OCI-LY1 (cell line): ENCODE results near the gene RAPGEF5.

Experiments used
- H2AFZ ChIP-seq: fragments of 200-600 bp; sonication (generic), shearing (Covaris generic); 2 replicates; pipeline ENCODE4 v1.6.0; 2014; ENCODE audit warnings: antibody characterized with exemption, mild to moderate bottlenecking, low read length
- H3F3A ChIP-seq: fragments of 200-600 bp; sonication (generic), shearing (Covaris generic); 2 replicates; pipeline ENCODE4 v1.6.0; 2014; ENCODE audit warnings: mild to moderate bottlenecking, antibody characterized with exemption, low read length, moderate library complexity; ENCODE audit not compliant: insufficient read depth
- H3K27ac ChIP-seq: fragments of 200-600 bp; sonication (generic); 2 replicates; pipeline ENCODE4 v1.5.1; 2014; ENCODE audit warnings: low read length, mixed run types, mild to moderate bottlenecking, low read depth; ENCODE audit not compliant: poor library complexity, severe bottlenecking
- H3K27me3 ChIP-seq: fragments of 200-600 bp; sonication (generic); 2 replicates; pipeline ENCODE4 v1.6.0; 2014; ENCODE audit warnings: antibody characterized with exemption, mild to moderate bottlenecking, low read length, moderate library complexity; ENCODE audit not compliant: insufficient read depth
- H3K36me3 ChIP-seq: fragments of 200-600 bp; sonication (generic); 2 replicates; pipeline ENCODE4 v1.6.1; 2014; ENCODE audit warnings: mild to moderate bottlenecking, antibody characterized with exemption, low read length, moderate library complexity, mixed read lengths; ENCODE audit not compliant: insufficient read depth
- H3K4me1 ChIP-seq: fragments of 200-600 bp; sonication (generic); 2 replicates; pipeline ENCODE4 v1.5.1; 2014; ENCODE audit warnings: mild to moderate bottlenecking, low read length, moderate library complexity; ENCODE audit not compliant: insufficient read depth, severe bottlenecking
- H3K4me2 ChIP-seq: fragments of 200-600 bp; sonication (generic), shearing (Covaris generic); 2 replicates; pipeline ENCODE4 v1.6.1; 2014; ENCODE audit warnings: low read length
- H3K4me3 ChIP-seq: fragments of 200-600 bp; sonication (generic); 2 replicates; pipeline ENCODE4 v1.5.1; 2014; ENCODE audit warnings: low read length, low read depth, mild to moderate bottlenecking, mixed read lengths; ENCODE audit not compliant: poor library complexity, severe bottlenecking
- H3K79me2 ChIP-seq: fragments of 200-600 bp; shearing (Covaris generic); 2 replicates; pipeline ENCODE4 v1.6.1; 2016; ENCODE audit warnings: mixed run types, low read length, mixed read lengths; ENCODE audit not compliant: insufficient read depth
- H3K9ac ChIP-seq: fragments of 200-600 bp; sonication (generic), shearing (Covaris generic); 2 replicates; pipeline ENCODE4 v1.6.1; 2014; ENCODE audit warnings: mild to moderate bottlenecking, low read length, mixed read lengths
- H3K9me2 ChIP-seq: fragments of 200-600 bp; sonication (generic), shearing (Covaris generic); 2 replicates; pipeline ENCODE4 v1.6.1; 2014; ENCODE audit warnings: low read depth, mild to moderate bottlenecking, low read length, mixed read lengths
- H3K9me3 ChIP-seq: fragments of 200-600 bp; shearing (Covaris generic); 2 replicates; pipeline ENCODE4 v1.6.1; 2014; ENCODE audit warnings: low read length, mixed read lengths
- H4K20me1 ChIP-seq: fragments of 200-600 bp; sonication (generic), shearing (Covaris generic); 2 replicates; pipeline ENCODE4 v1.6.0; 2016; ENCODE audit warnings: mild to moderate bottlenecking, low read length; ENCODE audit not compliant: insufficient read depth
- EZH2 ChIP-seq: fragments of 200-600 bp; sonication (generic), shearing (Covaris generic); IDR thresholded peaks from 2 replicates; pipeline ENCODE4 v1.8.0; 2017; ENCODE audit warnings: borderline replicate concordance, mixed run types, mild to moderate bottlenecking, antibody characterized with exemption, low read length, moderate library complexity, mixed read lengths
- TF ChIP-seq, protein P1 (sequence below): fragments of 200-600 bp; sonication (generic), shearing (Covaris generic); IDR thresholded peaks from 2 replicates; pipeline ENCODE4 v1.5.1; 2017; ENCODE audit warnings: mild to moderate bottlenecking, antibody characterized with exemption, low read length, moderate library complexity, mixed read lengths

RAPGEF5 gene

DNA sequence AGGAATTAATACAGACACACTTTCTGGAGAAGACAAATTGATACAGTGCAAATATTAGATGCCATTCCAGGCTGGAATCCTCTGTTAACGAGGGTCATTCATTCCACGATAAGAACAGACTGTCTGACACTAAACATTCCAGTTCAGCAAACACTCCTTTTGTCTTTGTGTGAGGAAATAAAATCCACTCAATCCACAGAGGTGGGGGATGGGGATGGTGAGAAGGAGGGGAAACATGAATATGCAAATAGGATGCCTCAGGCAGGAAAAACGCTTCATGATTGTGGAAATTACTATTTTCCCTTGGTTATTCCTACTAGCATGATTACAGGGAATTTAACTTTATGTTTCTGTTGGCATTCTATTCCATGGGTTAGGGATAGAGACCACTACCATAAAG is 214.4 kb downstream of the RAPGEF5 start:
- Histone ChIP-seq H3K36me3 (peaks cover 64% of the 10 kb centered on the region), H3K9me2 (no peaks in the 10 kb centered on the region), H3K4me1 (peaks cover 5% of the 10 kb centered on the region), H3K4me3 (no peak overlapping the region), H3K27me3 (no peaks in the 10 kb centered on the region), H3K79me2 (no peaks in the 10 kb centered on the region), H2AFZ (no peak overlapping the region), H3K9ac (no peak overlapping the region), H3F3A (no peaks in the 10 kb centered on the region), H4K20me1 (no peaks in the 10 kb centered on the region), H3K27ac (no peak overlapping the region), H3K4me2 (no peak overlapping the region), H3K9me3 (no peaks in the 10 kb centered on the region)
- TF ChIP-seq, protein P1, sequence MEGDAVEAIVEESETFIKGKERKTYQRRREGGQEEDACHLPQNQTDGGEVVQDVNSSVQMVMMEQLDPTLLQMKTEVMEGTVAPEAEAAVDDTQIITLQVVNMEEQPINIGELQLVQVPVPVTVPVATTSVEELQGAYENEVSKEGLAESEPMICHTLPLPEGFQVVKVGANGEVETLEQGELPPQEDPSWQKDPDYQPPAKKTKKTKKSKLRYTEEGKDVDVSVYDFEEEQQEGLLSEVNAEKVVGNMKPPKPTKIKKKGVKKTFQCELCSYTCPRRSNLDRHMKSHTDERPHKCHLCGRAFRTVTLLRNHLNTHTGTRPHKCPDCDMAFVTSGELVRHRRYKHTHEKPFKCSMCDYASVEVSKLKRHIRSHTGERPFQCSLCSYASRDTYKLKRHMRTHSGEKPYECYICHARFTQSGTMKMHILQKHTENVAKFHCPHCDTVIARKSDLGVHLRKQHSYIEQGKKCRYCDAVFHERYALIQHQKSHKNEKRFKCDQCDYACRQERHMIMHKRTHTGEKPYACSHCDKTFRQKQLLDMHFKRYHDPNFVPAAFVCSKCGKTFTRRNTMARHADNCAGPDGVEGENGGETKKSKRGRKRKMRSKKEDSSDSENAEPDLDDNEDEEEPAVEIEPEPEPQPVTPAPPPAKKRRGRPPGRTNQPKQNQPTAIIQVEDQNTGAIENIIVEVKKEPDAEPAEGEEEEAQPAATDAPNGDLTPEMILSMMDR, result no peak
- no peak for TF ChIP-seq EZH2

DNA sequence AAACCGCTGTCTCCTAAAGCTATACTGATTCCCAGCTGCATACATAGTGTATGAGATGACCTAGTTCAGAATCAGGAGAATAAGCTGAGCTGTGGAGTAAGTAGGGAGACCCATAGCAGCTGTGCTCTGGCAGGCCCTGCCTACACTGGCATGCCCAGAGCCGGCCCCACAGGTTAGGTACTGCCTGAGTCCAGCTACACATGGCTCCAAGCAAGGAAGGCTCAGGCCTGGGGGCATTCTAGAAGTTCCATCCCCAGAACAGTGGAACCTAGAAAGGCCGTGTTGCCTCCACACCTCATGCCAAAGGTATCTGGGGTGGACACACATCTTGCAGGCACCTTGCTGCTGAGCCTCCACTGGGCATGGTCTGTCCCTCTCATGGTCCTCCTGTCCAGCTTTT is 215.6 kb downstream of the RAPGEF5 start:
- H2AFZ ChIP-seq, result no peak overlapping the region
- H3K27ac ChIP-seq, result no peak overlapping the region
- H3K79me2 ChIP-seq, result no peaks in the 10 kb centered on the region
- no peaks in the 10 kb centered on the region for H3F3A ChIP-seq
- H3K4me2 ChIP-seq, result no peak overlapping the region
- no peak overlapping the region for H3K4me3 ChIP-seq
- no peaks in the 10 kb centered on the region for H3K9me2 ChIP-seq
- no peaks in the 10 kb centered on the region for H3K4me1 ChIP-seq
- no peak overlapping the region for H3K9ac ChIP-seq
- TF ChIP-seq, protein P1, result no peak
- no peak for TF ChIP-seq EZH2
- no peaks in the 10 kb centered on the region for H4K20me1 ChIP-seq
- H3K9me3 ChIP-seq, result no peaks in the 10 kb centered on the region
- H3K36me3 ChIP-seq, result peaks cover 62% of the 10 kb centered on the region
- H3K27me3 ChIP-seq, result no peaks in the 10 kb centered on the region

DNA sequence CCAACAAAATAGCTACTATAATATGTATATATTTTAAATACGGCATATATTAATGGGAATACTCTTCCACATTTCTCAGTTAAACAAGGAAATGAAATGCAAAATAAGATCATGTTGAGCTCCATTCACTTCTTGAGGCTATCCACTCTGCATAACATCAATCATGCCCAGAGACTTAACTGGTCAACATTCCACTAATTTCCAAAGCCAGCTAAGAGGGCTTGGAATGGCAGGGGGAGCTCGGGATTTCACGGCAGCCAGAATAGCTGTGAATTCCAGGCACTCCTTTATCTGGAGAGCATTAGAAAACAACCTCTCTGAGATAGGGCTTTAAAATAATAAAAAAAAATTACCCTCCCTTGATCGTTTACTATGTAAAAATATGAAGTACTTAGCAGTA is 216.4 kb downstream of the RAPGEF5 start:
- Histone ChIP-seq H2AFZ (no peak overlapping the region), H3K27ac (no peak overlapping the region), H3K79me2 (no peaks in the 10 kb centered on the region), H3K9me2 (no peaks in the 10 kb centered on the region), H4K20me1 (no peaks in the 10 kb centered on the region), H3K4me1 (no peaks in the 10 kb centered on the region), H3K27me3 (no peaks in the 10 kb centered on the region), H3F3A (no peaks in the 10 kb centered on the region), H3K4me3 (no peak overlapping the region), H3K9me3 (no peaks in the 10 kb centered on the region), H3K36me3 (peaks cover 67% of the 10 kb centered on the region), H3K9ac (no peak overlapping the region), H3K4me2 (no peak overlapping the region)
- TF ChIP-seq EZH2, result no peak
- TF ChIP-seq, protein P1, result no peak
